ENCODE data around the gene VPS26B. TPM values are rescaled to one million over a fixed set of nuclear protein-coding genes. Genes with fewer than 3 reads are reported as not detected.
A peak's percentile ranks its signal among the peaks of the same experiment; 100 is the strongest.

VPS26B gene
- total and polyA plus RNA-seq, 9 of the 15 experiments (the other 6 are each of a cell fraction or from before 2014, with no cell fraction given), result 3.5 to 43.3 (median 27.4) TPM

- peak; percentile 36; the same call in 1 of the 2 replicates for TF ChIP-seq REST (IDR thresholded peaks at IDR 0.05; ENCODE audit: borderline replicate concordance)
- no peak for TF ChIP-seq REST (CRISPR knock-in tag; IDR thresholded peaks at IDR 0.05; ENCODE audit: low read depth)
- peak; percentile 42 to 68 (median 45); a peak in 5 of 6 replicates for TF ChIP-seq CTCF (IDR thresholded peaks at IDR 0.05 in 2 of 3, conservative IDR thresholded peaks at IDR 0.05 in 1 of 3; ENCODE audit: insufficient read depth in 2 of 3, low read depth in 1 of 3, low read length in 3 of 3)
- no peak for TF ChIP-seq SIRT6 (IDR thresholded peaks at IDR 0.05; ENCODE audit: low read depth, low read length)
- TF ChIP-seq TOE1 (IDR thresholded peaks at IDR 0.05; ENCODE audit: borderline replicate concordance), result no peak
- no peak for TF ChIP-seq TOE1 (CRISPR knock-in tag; IDR thresholded peaks at IDR 0.05; ENCODE audit: borderline replicate concordance, low read depth)
- TF ChIP-seq PTTG1 (tag; IDR thresholded peaks at IDR 0.05; ENCODE audit: low read depth), result no peak
- no peak for TF ChIP-seq SP2 (IDR thresholded peaks at IDR 0.05; ENCODE audit: extremely low read depth, low read depth, low read length, poor library complexity, severe bottlenecking)
- no peak for TF ChIP-seq MED1 (CRISPR knock-in tag; IDR thresholded peaks at IDR 0.05; ENCODE audit: borderline replicate concordance)
- TF ChIP-seq ZZZ3 (IDR thresholded peaks at IDR 0.05), result 0 out of 2 replicates have a peak, but pooled peaks have one; percentile 27
- TF ChIP-seq LCOR (CRISPR knock-in tag; IDR thresholded peaks at IDR 0.05), result no peak
- TF ChIP-seq MAFG (tag; conservative IDR thresholded peaks at IDR 0.05), result no peak
- no peak for TF ChIP-seq ZNF518B (CRISPR knock-in tag; IDR thresholded peaks at IDR 0.05)
- TF ChIP-seq ZNF75A (CRISPR knock-in tag; IDR thresholded peaks at IDR 0.05), result no peak
These were observed 16.8 kb upstream of the VPS26B start (continued) for GRCh38 chr11:134207538-134208239.

All from K562 (cell line).